Liver (tissue), 9 donors: ENCODE results near the gene ADAM8. TPM values are rescaled to one million over a fixed set of nuclear protein-coding genes. Genes with fewer than 3 reads are reported as not detected.

ENCODE experiments used
- DNase-seq: peaks from one replicate; pipeline ENCODE4 v3.0.0-alpha.2; 2017; ENCODE audit warnings: low spot score
- H3K27ac ChIP-seq, 2 donors: one replicate each; pipeline ENCODE4 v1.7.0; 2013; ENCODE audit warnings: inconsistent platforms in 2 of 2, low read length in 2 of 2, control low read depth in 1 of 2, low read depth in 1 of 2, mild to moderate bottlenecking in 1 of 2
- H3K27me3 ChIP-seq, 4 donors: one replicate each; pipeline versions ENCODE4 v1.6.1 to v1.7.0; 2013; ENCODE audit warnings: low read length in 3 of 4, inconsistent platforms in 1 of 4, mild to moderate bottlenecking in 1 of 4, moderate library complexity in 1 of 4; ENCODE audit not compliant: control insufficient read depth in 4 of 4, insufficient read depth in 4 of 4
- H3K36me3 ChIP-seq, 4 donors: one replicate each; pipeline versions ENCODE4 v1.6.1 to v1.7.0; 2013; ENCODE audit warnings: low read length in 3 of 4, mild to moderate bottlenecking in 3 of 4, low read depth in 1 of 4, moderate library complexity in 1 of 4; ENCODE audit not compliant: control insufficient read depth in 4 of 4, insufficient read depth in 3 of 4
- H3K4me1 ChIP-seq, 4 donors: one replicate each; pipeline versions ENCODE4 v1.6.1 to v1.7.0; 2013; ENCODE audit warnings: low read length in 3 of 4, mild to moderate bottlenecking in 3 of 4, moderate library complexity in 1 of 4; ENCODE audit not compliant: control insufficient read depth in 4 of 4, insufficient read depth in 4 of 4
- H3K4me3 ChIP-seq, 3 donors: one replicate each; pipeline versions ENCODE4 v1.6.1 to v1.7.0; 2013; ENCODE audit warnings: low read length in 3 of 3, control low read depth in 1 of 3, low read depth in 1 of 3, mild to moderate bottlenecking in 1 of 3
- H3K9ac ChIP-seq, 2 donors: one replicate each; pipeline ENCODE4 v1.7.0; 2013; ENCODE audit warnings: low read length in 2 of 2, mild to moderate bottlenecking in 2 of 2, moderate library complexity in 2 of 2, control low read depth in 1 of 2, low read depth in 1 of 2
- H3K9me3 ChIP-seq, 4 donors: one replicate each; pipeline versions ENCODE4 v1.6.1 to v1.7.0; 2013; ENCODE audit warnings: low read length in 3 of 4; ENCODE audit not compliant: control insufficient read depth in 4 of 4
- EGR1 ChIP-seq, 2 donors: IDR thresholded peaks; 2 replicates each; pipeline ENCODE4 v1.6.1; 2016 to 2018; ENCODE audit warnings: antibody characterized with exemption in 2 of 2, low read depth in 2 of 2
- GABPA ChIP-seq, 2 donors: IDR thresholded peaks in 1 of 2; conservative IDR thresholded peaks in 1 of 2; 2 replicates each; pipeline ENCODE4 v1.6.1; 2016; ENCODE audit warnings: antibody characterized with exemption in 2 of 2, mild to moderate bottlenecking in 1 of 2, moderate library complexity in 1 of 2
- HNF4A ChIP-seq, 2 donors: conservative IDR thresholded peaks; 2 replicates each; pipeline ENCODE4 v1.6.1; 2016; ENCODE audit warnings: antibody characterized with exemption in 2 of 2, mild to moderate bottlenecking in 2 of 2
- HNF4G ChIP-seq: IDR thresholded peaks from 2 replicates; pipeline ENCODE4 v1.6.1; 2016; ENCODE audit warnings: antibody characterized with exemption
- JUND ChIP-seq, 2 donors: IDR thresholded peaks; 2 replicates each; pipeline ENCODE4 v1.6.1; 2016; ENCODE audit warnings: antibody characterized with exemption in 2 of 2
- NR2F2 ChIP-seq: IDR thresholded peaks from 2 replicates; pipeline ENCODE4 v1.6.1; 2016; ENCODE audit warnings: antibody characterized with exemption
- RAD21 ChIP-seq, 2 donors: IDR thresholded peaks; 2 replicates each; pipeline ENCODE4 v1.6.1; 2016; ENCODE audit warnings: antibody characterized with exemption in 2 of 2, mild to moderate bottlenecking in 2 of 2
- SP1 ChIP-seq: IDR thresholded peaks from 2 replicates; pipeline ENCODE4 v1.6.1; 2018; ENCODE audit warnings: antibody characterized with exemption, mild to moderate bottlenecking
- TAF1 ChIP-seq: conservative IDR thresholded peaks from 2 replicates; pipeline ENCODE4 v1.6.1; 2016; ENCODE audit warnings: antibody characterized with exemption, mild to moderate bottlenecking
- YY1 ChIP-seq: IDR thresholded peaks from 2 replicates; pipeline ENCODE4 v1.6.1; 2016; ENCODE audit warnings: antibody characterized with exemption, mild to moderate bottlenecking
- WGBS: extraction: QIAGEN DNeasy Blood & Tissue Kit; methylation state at CpG from one replicate; pipeline ENCODE4 v1.1.7; 2013; 5-methylcytosine and 5-hydroxymethylcytosine counted together
- polyA plus RNA-seq, 2 donors: library from polyadenylated mRNA; stranded (reverse) in 1 of 2; unstranded in 1 of 2; fragments of 200-250 nt in 1 of 2; fragments of >200 nt in 1 of 2; fragmentation: Nextera tagmentation in 1 of 2; extraction: Ambion mirVana in 1 of 2; gene quantifications; one replicate each; pipeline versions ENCODE4 v1.2.1 to v1.2.3, GENCODE V29; 2013 to 2015
- total RNA-seq, 2 donors: library from RNA; depleted of rRNA; stranded (reverse); fragments of >200 nt; gene quantifications; one replicate each; pipeline ENCODE4 v1.2.3, GENCODE V29; 2014
- TF ChIP-seq, protein P1 (sequence below): fragments of 150-350 bp; IDR thresholded peaks from 2 replicates; pipeline ENCODE4 v1.5.1; 2017; ENCODE audit warnings: improper control_type of control experiment, low read depth, low read length; ENCODE audit not compliant: missing input control
- TF ChIP-seq, protein P2 (sequence below): IDR thresholded peaks from 2 replicates; pipeline ENCODE4 v1.6.1; 2016; ENCODE audit warnings: antibody characterized with exemption
- donor health status: healthy.
- donor health status: healthy.
- donor health status: healthy.
- donor health status: healthy.
- donor health status: healthy.

Gene ADAM8
- total and polyA plus RNA-seq, 4 donors: 1.3 to 6.9 (median 3.7) TPM

GRCh38 chr10:133213641-133214467 lies 62.8 kb downstream of the ADAM8 start (continued):
- TF ChIP-seq, protein P1, sequence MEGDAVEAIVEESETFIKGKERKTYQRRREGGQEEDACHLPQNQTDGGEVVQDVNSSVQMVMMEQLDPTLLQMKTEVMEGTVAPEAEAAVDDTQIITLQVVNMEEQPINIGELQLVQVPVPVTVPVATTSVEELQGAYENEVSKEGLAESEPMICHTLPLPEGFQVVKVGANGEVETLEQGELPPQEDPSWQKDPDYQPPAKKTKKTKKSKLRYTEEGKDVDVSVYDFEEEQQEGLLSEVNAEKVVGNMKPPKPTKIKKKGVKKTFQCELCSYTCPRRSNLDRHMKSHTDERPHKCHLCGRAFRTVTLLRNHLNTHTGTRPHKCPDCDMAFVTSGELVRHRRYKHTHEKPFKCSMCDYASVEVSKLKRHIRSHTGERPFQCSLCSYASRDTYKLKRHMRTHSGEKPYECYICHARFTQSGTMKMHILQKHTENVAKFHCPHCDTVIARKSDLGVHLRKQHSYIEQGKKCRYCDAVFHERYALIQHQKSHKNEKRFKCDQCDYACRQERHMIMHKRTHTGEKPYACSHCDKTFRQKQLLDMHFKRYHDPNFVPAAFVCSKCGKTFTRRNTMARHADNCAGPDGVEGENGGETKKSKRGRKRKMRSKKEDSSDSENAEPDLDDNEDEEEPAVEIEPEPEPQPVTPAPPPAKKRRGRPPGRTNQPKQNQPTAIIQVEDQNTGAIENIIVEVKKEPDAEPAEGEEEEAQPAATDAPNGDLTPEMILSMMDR: no peak
- TF ChIP-seq NR2F2 (no peak), JUND (IDR thresholded peaks at IDR 0.05) (no peak), SP1 (no peak), HNF4G (no peak), HNF4A (conservative IDR thresholded peaks at IDR 0.05) (no peak)
- TF ChIP-seq, protein P2, sequence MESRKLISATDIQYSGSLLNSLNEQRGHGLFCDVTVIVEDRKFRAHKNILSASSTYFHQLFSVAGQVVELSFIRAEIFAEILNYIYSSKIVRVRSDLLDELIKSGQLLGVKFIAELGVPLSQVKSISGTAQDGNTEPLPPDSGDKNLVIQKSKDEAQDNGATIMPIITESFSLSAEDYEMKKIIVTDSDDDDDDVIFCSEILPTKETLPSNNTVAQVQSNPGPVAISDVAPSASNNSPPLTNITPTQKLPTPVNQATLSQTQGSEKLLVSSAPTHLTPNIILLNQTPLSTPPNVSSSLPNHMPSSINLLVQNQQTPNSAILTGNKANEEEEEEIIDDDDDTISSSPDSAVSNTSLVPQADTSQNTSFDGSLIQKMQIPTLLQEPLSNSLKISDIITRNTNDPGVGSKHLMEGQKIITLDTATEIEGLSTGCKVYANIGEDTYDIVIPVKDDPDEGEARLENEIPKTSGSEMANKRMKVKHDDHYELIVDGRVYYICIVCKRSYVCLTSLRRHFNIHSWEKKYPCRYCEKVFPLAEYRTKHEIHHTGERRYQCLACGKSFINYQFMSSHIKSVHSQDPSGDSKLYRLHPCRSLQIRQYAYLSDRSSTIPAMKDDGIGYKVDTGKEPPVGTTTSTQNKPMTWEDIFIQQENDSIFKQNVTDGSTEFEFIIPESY: no peak

- peaks cover 0 to 2% (median 0%) of the 10 kb centered on the region in 4 donors for H3K27me3 ChIP-seq
- DNase-seq: no peak
- H3K4me3 ChIP-seq: no peak overlapping the region
- TF ChIP-seq TAF1 (no peak), YY1 (no peak), RAD21 (IDR thresholded peaks at IDR 0.05) (no peak), HNF4G (no peak), GABPA (IDR thresholded peaks at IDR 0.05 in 1 of 2, conservative IDR thresholded peaks at IDR 0.05 in 1 of 2) (no peak), EGR1 (IDR thresholded peaks at IDR 0.05; ENCODE audit: low read depth in 2 of 2) (no peak)
- TF ChIP-seq, protein P2: no peak
- 87% methylated on average over 20 of the region's 20 CpGs for WGBS
- H3K4me1 ChIP-seq: no peaks in the 10 kb centered on the region
- no peak overlapping the region for H3K9ac ChIP-seq
- no peaks in the 10 kb centered on the region for H3K36me3 ChIP-seq
- no peaks in the 10 kb centered on the region for H3K9me3 ChIP-seq
- H3K27ac ChIP-seq: no peak overlapping the region
These were observed 63.7 kb downstream of the ADAM8 start for GRCh38 chr10:133212853-133213494.

Other genes starting within 250 kb of the ADAM8 start
- under 1 TPM; 0.08 to 0.70 TPM for gene ADGRA1, start 188.9 kb downstream of the ADAM8 start, total RNA-seq
- under 1 TPM in 1 of 2 donors, not detected in 1; 0.12 TPM for gene ADGRA1, start 188.9 kb downstream of the ADAM8 start, polyA plus RNA-seq
- 1 to 10 TPM in 1 of 2 donors, under 1 TPM in 1; 0.61 to 8.0 TPM for gene KNDC1, start 116.6 kb downstream of the ADAM8 start, total RNA-seq
- 10 to 100 TPM in 1 of 2 donors, under 1 TPM in 1; 0.53 to 12.9 TPM for gene KNDC1, start 116.6 kb downstream of the ADAM8 start, polyA plus RNA-seq
- gene UTF1, start 46.7 kb downstream of the ADAM8 start, total RNA-seq: not detected
- gene UTF1, start 46.7 kb downstream of the ADAM8 start, polyA plus RNA-seq: not detected
- under 1 TPM; 0.05 to 0.25 TPM for gene VENTX, start 39.0 kb downstream of the ADAM8 start, total RNA-seq
- under 1 TPM; 0.06 to 0.13 TPM for gene VENTX, start 39.0 kb downstream of the ADAM8 start, polyA plus RNA-seq
- 10 to 100 TPM; 29.6 to 32.4 TPM for gene TUBGCP2, start 32.0 kb upstream of the ADAM8 start, total RNA-seq
- gene TUBGCP2, start 32.0 kb upstream of the ADAM8 start, polyA plus RNA-seq: 10 to 100 TPM; 18.8 to 25.6 TPM
- gene ZNF511, start 32.0 kb upstream of the ADAM8 start, total RNA-seq: 10 to 100 TPM; 13.7 to 31.3 TPM
- 10 to 100 TPM; 17.0 to 31.8 TPM for gene ZNF511, start 32.0 kb upstream of the ADAM8 start, polyA plus RNA-seq
- gene CALY, start 60.0 kb upstream of the ADAM8 start, total RNA-seq: not detected
- under 1 TPM in 1 of 2 donors, not detected in 1; 0.07 TPM for gene CALY, start 60.0 kb upstream of the ADAM8 start, polyA plus RNA-seq
- 100 to 1,000 TPM in 1 of 2 donors, 10 to 100 TPM in 1; 60.8 to 174 TPM for gene PRAP1, start 70.5 kb upstream of the ADAM8 start, total RNA-seq
- gene PRAP1, start 70.5 kb upstream of the ADAM8 start, polyA plus RNA-seq: 100 to 1,000 TPM; 315 to 426 TPM
- gene FUOM, start 81.2 kb upstream of the ADAM8 start, total RNA-seq: 10 to 100 TPM; 24.3 to 67.6 TPM
- 100 to 1,000 TPM; 124 to 194 TPM for gene FUOM, start 81.2 kb upstream of the ADAM8 start, polyA plus RNA-seq
- 100 to 1,000 TPM in 1 of 2 donors, 10 to 100 TPM in 1; 41.5 to 214 TPM for gene ECHS1, start 96.5 kb upstream of the ADAM8 start, total RNA-seq
- gene ECHS1, start 96.5 kb upstream of the ADAM8 start, polyA plus RNA-seq: 100 to 1,000 TPM; 493 to 849 TPM
- gene PAOX, start 102.4 kb upstream of the ADAM8 start, total RNA-seq: 10 to 100 TPM in 1 of 2 donors, 1 to 10 TPM in 1; 4.8 to 17.5 TPM
- gene PAOX, start 102.4 kb upstream of the ADAM8 start, polyA plus RNA-seq: 10 to 100 TPM in 1 of 2 donors, 1 to 10 TPM in 1; 9.1 to 17.8 TPM
- 10 to 100 TPM; 19.4 to 43.1 TPM for gene MTG1, start 117.3 kb upstream of the ADAM8 start, total RNA-seq
- 10 to 100 TPM; 33.2 to 70.6 TPM for gene MTG1, start 117.3 kb upstream of the ADAM8 start, polyA plus RNA-seq
- not detected for gene SPRN, start 147.8 kb upstream of the ADAM8 start, total RNA-seq
- 10 to 100 TPM in 1 of 2 donors, 1 to 10 TPM in 1; 1.3 to 36.4 TPM for gene SPRN, start 147.8 kb upstream of the ADAM8 start, polyA plus RNA-seq
- 1 to 10 TPM; 1.0 to 1.1 TPM for gene SCART1, start 177.1 kb upstream of the ADAM8 start, total RNA-seq
- gene SCART1, start 177.1 kb upstream of the ADAM8 start, polyA plus RNA-seq: under 1 TPM; 0.32 to 0.35 TPM